GM23338 (cell line): ENCODE measurements around the gene HOXB4. TPM values are rescaled to one million over a fixed set of nuclear protein-coding genes. Genes with fewer than 3 reads are reported as not detected.

ENCODE experiments used
- ATAC-seq: fragments of 200-7000 bp; cut with Tn5 transposase; 3 replicates; pipeline ENCODE4 v1.9.1; 2020
- DNase-seq: peaks from one replicate; pipeline ENCODE4 v3.0.0-alpha.2; 2015; ENCODE audit warnings: low spot score
- H2AFZ ChIP-seq: fragments of 200-600 bp; sonication (generic); 2 replicates; pipeline ENCODE4 v1.8.0; 2016; ENCODE audit warnings: antibody characterized with exemption, mild to moderate bottlenecking, moderate library complexity
- H3F3A ChIP-seq: fragments of 200-600 bp; sonication (generic); replicated peaks from 2 replicates; pipeline ENCODE4 v1.8.0; 2017; ENCODE audit warnings: antibody characterized with exemption, mixed run types, low read depth
- H3K27ac ChIP-seq: fragments of 200-600 bp; sonication (generic); 2 replicates; pipeline ENCODE4 v1.6.1; 2016; ENCODE audit warnings: low read depth
- H3K27me3 ChIP-seq: fragments of 200-600 bp; sonication (generic); 2 replicates; pipeline ENCODE4 v1.8.0; 2016; ENCODE audit warnings: mild to moderate bottlenecking, mixed run types, moderate library complexity; ENCODE audit not compliant: insufficient read depth
- H3K36me3 ChIP-seq: fragments of 200-600 bp; sonication (generic); 2 replicates; pipeline ENCODE4 v1.8.0; 2016; ENCODE audit warnings: mild to moderate bottlenecking; ENCODE audit not compliant: insufficient read depth
- H3K4me1 ChIP-seq: fragments of 200-600 bp; sonication (generic); 2 replicates; pipeline ENCODE4 v1.8.0; 2016; ENCODE audit warnings: mild to moderate bottlenecking, moderate library complexity; ENCODE audit not compliant: insufficient read depth
- H3K4me2 ChIP-seq: fragments of 200-600 bp; sonication (generic); 2 replicates; pipeline ENCODE4 v1.7.1; 2017; ENCODE audit warnings: mixed run types
- H3K4me3 ChIP-seq: fragments of 200-600 bp; sonication (generic); 2 replicates; pipeline ENCODE4 v1.6.1; 2016; ENCODE audit warnings: mixed run types
- H3K79me2 ChIP-seq: fragments of 200-600 bp; sonication (generic); replicated peaks from 2 replicates; pipeline ENCODE4 v1.8.0; 2017; ENCODE audit warnings: mild to moderate bottlenecking; ENCODE audit not compliant: insufficient read depth
- H3K9me2 ChIP-seq: fragments of 200-600 bp; sonication (generic); 2 replicates; pipeline ENCODE4 v1.8.0; 2017; ENCODE audit not compliant: insufficient read depth
- H4K20me1 ChIP-seq: fragments of 200-600 bp; sonication (generic); replicated peaks from 2 replicates; pipeline ENCODE4 v1.8.0; 2017; ENCODE audit warnings: mild to moderate bottlenecking; ENCODE audit not compliant: insufficient read depth
- H3K27ac Mint-ChIP-seq: 2 replicates; pipeline ENCODE4 v1.8.0; 2020; ENCODE audit warnings: inconsistent platforms, mild to moderate bottlenecking, moderate library complexity, mixed read lengths
- H3K27me3 Mint-ChIP-seq: 3 replicates; pipeline ENCODE4 v1.8.0; 2022; ENCODE audit warnings: low read depth, mild to moderate bottlenecking, moderate library complexity, mixed read lengths, inconsistent platforms; ENCODE audit not compliant: insufficient read depth, poor library complexity
- H3K36me3 Mint-ChIP-seq: 3 replicates; pipeline ENCODE4 v1.8.0; 2021; ENCODE audit warnings: low read depth, mild to moderate bottlenecking, inconsistent platforms, moderate library complexity, mixed read lengths
- H3K4me1 Mint-ChIP-seq: 3 replicates; pipeline ENCODE4 v1.8.0; 2020; ENCODE audit warnings: mild to moderate bottlenecking, inconsistent platforms, mixed read lengths
- H3K4me3 Mint-ChIP-seq: 3 replicates; pipeline ENCODE4 v1.8.0; 2021; ENCODE audit warnings: moderate library complexity, mild to moderate bottlenecking, inconsistent platforms, mixed read lengths
- H3K9me3 Mint-ChIP-seq: 3 replicates; pipeline ENCODE4 v1.8.0; 2020; ENCODE audit warnings: moderate library complexity, mild to moderate bottlenecking, inconsistent platforms, mixed read lengths
- EZH2 ChIP-seq: fragments of 200-600 bp; sonication (generic); IDR thresholded peaks from one replicate; pipeline ENCODE4 v1.8.0; 2017; ENCODE audit warnings: antibody characterized with exemption, mild to moderate bottlenecking, low read depth; ENCODE audit not compliant: unreplicated experiment
- polyA plus RNA-seq: library from polyadenylated mRNA; unstranded; fragments of >200 nt; fragmentation: Nextera tagmentation; extraction: Ambion mirVana; gene quantifications from 2 replicates; pipeline ENCODE4 v1.2.1, GENCODE V29; 2016
- total RNA-seq: library from RNA; depleted of rRNA; stranded (reverse); fragments of >200 nt; shearing (Covaris generic); gene quantifications from 2 replicates; pipeline ENCODE4 v1.2.3, GENCODE V29; 2014
- TF ChIP-seq, protein P1 (sequence below), 2 experiments: fragments of 200-600 bp in 1 of 2; sonication (generic) in 1 of 2; conservative IDR thresholded peaks; 2 replicates each; pipeline versions ENCODE4 v1.5.1 to v1.6.1; 2016 to 2017; ENCODE audit warnings: antibody characterized with exemption in 2 of 2, low read depth in 2 of 2, mild to moderate bottlenecking in 2 of 2, moderate library complexity in 1 of 2
- TF ChIP-seq, protein P2 (sequence below): IDR thresholded peaks from one replicate; pipeline ENCODE4 v1.6.1; 2018; ENCODE audit warnings: antibody characterized with exemption; ENCODE audit not compliant: unreplicated experiment

HOXB4 gene
- total and polyA plus RNA-seq, 2 experiments from 2014 or later = not detected

DNA sequence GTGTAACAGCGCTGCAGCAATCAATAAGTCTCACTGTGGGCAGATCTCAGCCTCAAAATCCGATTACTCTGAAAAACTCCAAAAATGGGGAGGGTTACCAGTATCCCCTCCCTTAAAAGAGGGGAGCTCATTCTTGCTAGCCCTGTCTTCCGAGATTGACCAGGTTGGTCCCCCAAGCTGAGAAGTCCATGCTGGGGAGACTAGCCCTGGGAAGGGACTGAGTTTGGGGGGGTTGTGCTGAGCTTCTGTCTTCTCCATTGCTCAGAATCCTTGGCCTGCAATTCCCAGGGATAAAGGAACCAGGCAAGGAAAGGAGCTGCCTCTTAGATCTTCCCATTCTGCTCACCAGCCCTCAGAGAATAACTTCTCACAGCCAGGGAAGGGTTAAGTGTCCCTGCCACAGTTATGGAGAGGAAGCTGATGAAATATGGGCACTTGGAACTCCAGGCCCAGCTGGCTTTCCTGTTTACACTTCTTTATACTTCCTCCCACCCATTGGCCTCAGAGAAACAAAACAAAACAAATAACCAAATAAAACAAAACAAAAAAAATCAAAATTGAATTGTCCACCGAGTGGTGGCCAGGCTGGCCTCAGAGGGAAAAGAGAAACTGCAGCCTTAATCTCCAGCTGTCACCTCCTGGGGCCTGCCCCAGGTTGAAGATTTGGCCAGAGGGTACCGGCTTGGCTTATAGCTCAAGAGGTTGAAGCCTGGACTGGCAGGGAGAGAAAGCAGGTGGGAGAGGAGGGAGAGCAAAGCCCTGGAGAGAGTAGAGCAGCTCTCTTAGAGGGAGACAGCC, 9.3 kb upstream of the HOXB4 start:
- Histone ChIP-seq H3K4me2 (no peak overlapping the region), H2AFZ (no peak overlapping the region), H4K20me1 (peaks cover 72% of the 10 kb centered on the region), H3K36me3 (no peaks in the 10 kb centered on the region), H3K27me3 (peaks cover 100% of the 10 kb centered on the region), H3K27ac (no peak overlapping the region), H3K9me2 (no peaks in the 10 kb centered on the region), H3K4me1 (peaks cover 54% of the 10 kb centered on the region), H3K4me3 (no peak overlapping the region), H3K79me2 (no peaks in the 10 kb centered on the region), H3F3A (peaks cover 60% of the 10 kb centered on the region)
- ATAC-seq (no peak), DNase-seq (no peak)
- Mint-ChIP-seq H3K36me3 (no peaks in the 10 kb centered on the region), H3K4me1 (peaks cover 39% of the 10 kb centered on the region), H3K27ac (no peak overlapping the region), H3K27me3 (peaks cover 100% of the 10 kb centered on the region), H3K4me3 (no peak overlapping the region), H3K9me3 (no peaks in the 10 kb centered on the region; the same call in 1 of the 3 replicates)
- peak; percentile 88 for TF ChIP-seq EZH2
- TF ChIP-seq, protein P1, sequence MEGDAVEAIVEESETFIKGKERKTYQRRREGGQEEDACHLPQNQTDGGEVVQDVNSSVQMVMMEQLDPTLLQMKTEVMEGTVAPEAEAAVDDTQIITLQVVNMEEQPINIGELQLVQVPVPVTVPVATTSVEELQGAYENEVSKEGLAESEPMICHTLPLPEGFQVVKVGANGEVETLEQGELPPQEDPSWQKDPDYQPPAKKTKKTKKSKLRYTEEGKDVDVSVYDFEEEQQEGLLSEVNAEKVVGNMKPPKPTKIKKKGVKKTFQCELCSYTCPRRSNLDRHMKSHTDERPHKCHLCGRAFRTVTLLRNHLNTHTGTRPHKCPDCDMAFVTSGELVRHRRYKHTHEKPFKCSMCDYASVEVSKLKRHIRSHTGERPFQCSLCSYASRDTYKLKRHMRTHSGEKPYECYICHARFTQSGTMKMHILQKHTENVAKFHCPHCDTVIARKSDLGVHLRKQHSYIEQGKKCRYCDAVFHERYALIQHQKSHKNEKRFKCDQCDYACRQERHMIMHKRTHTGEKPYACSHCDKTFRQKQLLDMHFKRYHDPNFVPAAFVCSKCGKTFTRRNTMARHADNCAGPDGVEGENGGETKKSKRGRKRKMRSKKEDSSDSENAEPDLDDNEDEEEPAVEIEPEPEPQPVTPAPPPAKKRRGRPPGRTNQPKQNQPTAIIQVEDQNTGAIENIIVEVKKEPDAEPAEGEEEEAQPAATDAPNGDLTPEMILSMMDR (conservative IDR thresholded peaks at IDR 0.05; ENCODE audit: low read depth in 2 of 2) = no peak

DNA sequence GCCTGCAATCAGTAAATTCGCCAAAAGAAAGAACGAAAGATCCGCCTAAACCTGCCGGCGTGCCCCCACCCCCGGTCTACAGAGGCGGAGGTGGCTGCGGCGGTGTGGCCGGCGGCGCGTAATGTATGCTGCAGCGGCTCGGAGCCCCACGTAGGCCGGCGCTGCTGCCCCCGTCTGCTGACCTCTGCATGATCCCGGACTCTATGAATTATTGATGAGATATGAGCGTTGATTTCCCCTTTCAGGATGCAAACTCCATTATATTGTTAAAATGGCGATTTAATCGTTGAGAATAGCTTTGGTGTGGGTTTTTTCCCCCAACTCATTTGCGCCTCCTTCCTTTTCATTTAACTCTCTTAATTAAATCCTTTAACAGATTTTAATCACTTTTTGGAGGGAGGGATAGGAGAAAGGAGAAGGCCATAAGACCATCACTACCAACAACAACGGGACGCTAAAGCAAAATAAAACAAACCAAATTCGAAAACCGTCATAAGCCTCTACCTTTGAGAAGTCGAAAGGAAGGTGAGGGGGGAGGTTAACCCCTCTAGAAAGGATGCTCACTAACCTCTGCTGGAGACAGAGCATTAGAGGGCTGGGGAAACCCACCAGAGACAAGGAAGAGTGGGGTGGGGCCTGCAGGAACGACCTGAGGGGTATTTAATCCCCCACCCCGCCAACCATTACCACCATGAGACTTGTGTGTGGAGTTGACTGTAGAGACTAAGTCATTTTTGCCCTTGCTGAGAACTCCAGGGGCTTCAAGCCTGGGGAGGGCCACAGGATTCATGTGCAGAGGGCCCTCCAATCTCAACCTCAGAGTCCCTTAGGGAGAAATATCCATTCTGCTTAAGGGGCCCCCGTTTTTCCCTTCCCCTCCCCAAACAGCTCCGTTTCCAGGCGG, 8.5 kb upstream of the HOXB4 start:
- no peaks in the 10 kb centered on the region; the same call in 1 of the 3 replicates for H3K9me3 Mint-ChIP-seq
- Histone ChIP-seq H3K36me3 (no peaks in the 10 kb centered on the region), H3F3A (peaks cover 62% of the 10 kb centered on the region), H3K79me2 (no peaks in the 10 kb centered on the region), H2AFZ (no peak overlapping the region), H4K20me1 (peaks cover 72% of the 10 kb centered on the region), H3K4me2 (peak overlapping the region; percentile 81; the same call in 1 of the 2 replicates), H3K4me1 (peaks cover 58% of the 10 kb centered on the region), H3K27ac (no peak overlapping the region), H3K4me3 (peak overlapping the region; percentile 47; the same call in 1 of the 2 replicates), H3K9me2 (no peaks in the 10 kb centered on the region), H3K27me3 (peaks cover 100% of the 10 kb centered on the region)
- H3K27ac Mint-ChIP-seq = no peak overlapping the region
- ATAC-seq (0 out of 3 replicates have a peak, but pooled peaks have one; percentile 3), DNase-seq (no peak)
- peaks cover 40% of the 10 kb centered on the region for H3K4me1 Mint-ChIP-seq
- peak overlapping the region; percentile 60; the same call in 1 of the 3 replicates for H3K4me3 Mint-ChIP-seq
- TF ChIP-seq, protein P1 (conservative IDR thresholded peaks at IDR 0.05; ENCODE audit: low read depth in 2 of 2) = no peak
- TF ChIP-seq, protein P2, sequence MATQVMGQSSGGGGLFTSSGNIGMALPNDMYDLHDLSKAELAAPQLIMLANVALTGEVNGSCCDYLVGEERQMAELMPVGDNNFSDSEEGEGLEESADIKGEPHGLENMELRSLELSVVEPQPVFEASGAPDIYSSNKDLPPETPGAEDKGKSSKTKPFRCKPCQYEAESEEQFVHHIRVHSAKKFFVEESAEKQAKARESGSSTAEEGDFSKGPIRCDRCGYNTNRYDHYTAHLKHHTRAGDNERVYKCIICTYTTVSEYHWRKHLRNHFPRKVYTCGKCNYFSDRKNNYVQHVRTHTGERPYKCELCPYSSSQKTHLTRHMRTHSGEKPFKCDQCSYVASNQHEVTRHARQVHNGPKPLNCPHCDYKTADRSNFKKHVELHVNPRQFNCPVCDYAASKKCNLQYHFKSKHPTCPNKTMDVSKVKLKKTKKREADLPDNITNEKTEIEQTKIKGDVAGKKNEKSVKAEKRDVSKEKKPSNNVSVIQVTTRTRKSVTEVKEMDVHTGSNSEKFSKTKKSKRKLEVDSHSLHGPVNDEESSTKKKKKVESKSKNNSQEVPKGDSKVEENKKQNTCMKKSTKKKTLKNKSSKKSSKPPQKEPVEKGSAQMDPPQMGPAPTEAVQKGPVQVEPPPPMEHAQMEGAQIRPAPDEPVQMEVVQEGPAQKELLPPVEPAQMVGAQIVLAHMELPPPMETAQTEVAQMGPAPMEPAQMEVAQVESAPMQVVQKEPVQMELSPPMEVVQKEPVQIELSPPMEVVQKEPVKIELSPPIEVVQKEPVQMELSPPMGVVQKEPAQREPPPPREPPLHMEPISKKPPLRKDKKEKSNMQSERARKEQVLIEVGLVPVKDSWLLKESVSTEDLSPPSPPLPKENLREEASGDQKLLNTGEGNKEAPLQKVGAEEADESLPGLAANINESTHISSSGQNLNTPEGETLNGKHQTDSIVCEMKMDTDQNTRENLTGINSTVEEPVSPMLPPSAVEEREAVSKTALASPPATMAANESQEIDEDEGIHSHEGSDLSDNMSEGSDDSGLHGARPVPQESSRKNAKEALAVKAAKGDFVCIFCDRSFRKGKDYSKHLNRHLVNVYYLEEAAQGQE = no peak
- TF ChIP-seq EZH2 = peak; percentile 90
- H3K36me3 Mint-ChIP-seq = no peaks in the 10 kb centered on the region
- H3K27me3 Mint-ChIP-seq = peaks cover 100% of the 10 kb centered on the region
